Right ventricle myocardium inferior (tissue), 1 donor: Measurements from ENCODE around the gene DNA2. TPM values are rescaled to one million over a fixed set of nuclear protein-coding genes. Genes with fewer than 3 reads are reported as not detected.

Experiments
- ATAC-seq: fragments of 200-7000 bp; cut with Tn5 transposase; one replicate; pipeline ENCODE4 v1.9.1; 2020; ENCODE audit warnings: mild to moderate bottlenecking, moderate library complexity
- DNase-seq: peaks from one replicate; pipeline ENCODE4 v3.0.0; 2021; ENCODE audit errors: missing footprints
- intact Hi-C: fragments of 100-400 bp; cut with DNase I; formaldehyde crosslinking; loops from one replicate; pipeline ENCODE4 v1.11.0; 2022
- total RNA-seq: library from RNA; stranded (reverse); fragmentation: NEBNext Ultra II Directional; extraction: Animal tissue kit (Norgen Biotek cat#: 25700); gene quantifications from one replicate; pipeline ENCODE4 v1.2.1, GENCODE V29; 2021
- donor health status: DM: no; HTN: yes; CAD: no; lungs with severe emphysema.

DNA2 gene
- total RNA-seq, 1 donor from 2014 or later, result 1.5 TPM

DNA sequence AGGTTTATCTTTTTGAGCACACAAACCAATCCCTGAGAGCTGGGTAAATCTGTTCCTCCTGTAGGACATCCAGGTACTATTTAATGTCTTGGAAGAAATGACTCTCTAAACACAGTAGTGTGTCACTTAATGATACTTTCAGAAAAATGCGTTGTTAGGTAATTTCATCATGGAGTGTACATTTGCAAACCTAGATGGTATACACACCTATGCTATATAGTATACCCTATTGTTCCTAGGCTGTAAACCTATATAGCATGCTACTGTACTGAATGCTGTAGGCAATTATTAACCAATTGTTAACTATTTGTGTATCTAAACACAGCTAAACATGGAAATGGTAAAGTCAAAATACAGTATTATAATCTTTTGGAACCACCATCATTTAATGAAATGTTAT lies 74.8 kb downstream of the DNA2 start:
- DNase-seq (no peak), ATAC-seq (no peak)
- intact Hi-C loops, result no loop called here

DNA sequence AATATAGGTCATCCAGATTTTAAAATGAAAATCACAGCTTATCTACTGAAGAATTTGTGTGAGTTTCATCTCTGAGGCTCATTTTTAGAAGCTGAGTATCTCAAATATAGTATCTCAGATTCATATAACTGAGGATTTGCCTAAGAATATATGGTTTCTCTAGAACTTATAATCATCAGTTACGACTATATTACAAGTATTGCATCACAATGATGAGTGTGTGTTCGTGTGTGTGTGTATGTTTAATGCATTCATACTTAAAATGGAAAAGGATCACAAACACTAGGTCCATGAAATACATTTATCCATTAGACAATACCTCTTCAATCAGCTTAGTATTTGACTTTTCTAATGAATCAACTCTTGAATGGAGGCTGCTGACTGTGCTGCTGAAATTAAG lies 86.0 kb downstream of the DNA2 start:
- no peak for DNase-seq
- intact Hi-C loops, result no loop called here
- no peak for ATAC-seq

DNA sequence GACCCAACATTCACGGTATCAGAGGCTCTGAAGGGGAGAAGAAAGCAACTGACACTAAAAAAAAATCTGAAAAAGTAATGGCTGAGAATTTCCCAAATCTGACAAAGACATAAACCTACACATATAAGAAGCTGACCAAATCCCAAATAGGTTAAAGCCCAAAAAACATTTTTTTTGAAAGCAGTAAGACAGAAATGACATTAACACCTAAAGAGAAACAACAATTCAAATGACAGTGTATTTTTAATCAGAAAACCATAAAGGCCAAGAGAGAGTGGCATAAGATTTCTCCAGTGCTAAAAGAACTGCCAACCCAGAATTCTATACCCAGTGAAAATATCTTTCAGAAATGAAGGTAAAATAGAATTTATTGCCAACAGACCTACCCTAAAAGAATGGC lies 100.2 kb downstream of the DNA2 start:
- DNase-seq (no peak), ATAC-seq (no peak)
- intact Hi-C loops, result no loop called here

DNA sequence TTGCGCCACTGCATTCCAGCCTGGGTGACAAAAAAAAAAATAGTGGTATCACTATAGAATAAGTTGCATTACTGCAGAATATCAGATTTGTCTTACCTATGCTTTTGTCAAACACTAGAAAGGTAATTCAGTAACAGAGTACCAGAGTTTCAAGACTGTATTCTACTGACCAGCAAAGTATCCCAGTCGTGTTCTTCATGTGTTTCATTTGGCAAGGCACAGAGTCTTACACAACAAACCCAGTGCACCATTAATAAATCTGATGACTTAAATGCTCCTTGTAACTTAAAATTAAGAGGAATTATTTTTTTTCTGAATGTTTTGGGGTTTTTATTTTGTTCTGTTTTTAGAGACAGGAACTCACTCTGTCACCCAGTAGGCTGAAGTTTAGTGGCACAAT lies 104.7 kb downstream of the DNA2 start:
- intact Hi-C loops, result no loop called here
- no peak for ATAC-seq
- no peak for DNase-seq

DNA sequence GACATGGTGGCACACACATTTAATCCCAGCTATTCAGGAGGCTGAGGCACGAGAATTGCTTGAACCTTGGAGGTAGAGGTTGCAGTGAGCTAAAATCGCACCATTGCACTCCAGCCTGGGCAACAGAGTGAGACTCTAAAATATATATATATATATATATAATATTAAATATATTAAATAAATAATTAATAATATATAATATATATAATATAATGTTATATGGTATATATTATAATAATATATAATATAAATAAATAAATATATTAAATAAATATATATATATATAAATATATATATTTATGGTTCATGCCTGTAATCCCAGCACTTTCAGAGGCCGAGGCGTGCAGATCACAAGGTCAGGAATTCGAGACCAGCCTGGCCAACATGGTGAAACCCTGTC lies 105.2 kb downstream of the DNA2 start:
- ATAC-seq, result no peak
- no peak for DNase-seq
- intact Hi-C loops, result no loop called here

DNA sequence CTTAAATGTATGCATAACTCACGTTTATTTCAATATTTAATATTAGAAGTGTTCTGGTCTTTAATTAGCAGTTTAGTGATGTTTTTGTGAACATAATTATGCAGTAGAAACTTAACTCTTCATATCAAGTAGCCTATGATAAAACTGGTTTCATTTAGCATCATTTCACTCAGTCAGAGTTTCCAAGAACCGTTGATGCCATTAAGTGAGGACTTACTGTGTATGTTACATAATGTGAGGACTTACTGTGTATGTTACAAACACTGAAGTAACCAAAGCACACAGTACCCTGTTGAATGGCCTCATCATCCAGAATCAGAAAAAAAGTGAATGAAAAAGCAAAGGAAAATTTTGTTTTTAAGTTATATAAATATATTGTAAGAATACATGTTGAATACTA lies 106.2 kb downstream of the DNA2 start:
- intact Hi-C loops, result no loop called here
- ATAC-seq (no peak), DNase-seq (no peak)

DNA sequence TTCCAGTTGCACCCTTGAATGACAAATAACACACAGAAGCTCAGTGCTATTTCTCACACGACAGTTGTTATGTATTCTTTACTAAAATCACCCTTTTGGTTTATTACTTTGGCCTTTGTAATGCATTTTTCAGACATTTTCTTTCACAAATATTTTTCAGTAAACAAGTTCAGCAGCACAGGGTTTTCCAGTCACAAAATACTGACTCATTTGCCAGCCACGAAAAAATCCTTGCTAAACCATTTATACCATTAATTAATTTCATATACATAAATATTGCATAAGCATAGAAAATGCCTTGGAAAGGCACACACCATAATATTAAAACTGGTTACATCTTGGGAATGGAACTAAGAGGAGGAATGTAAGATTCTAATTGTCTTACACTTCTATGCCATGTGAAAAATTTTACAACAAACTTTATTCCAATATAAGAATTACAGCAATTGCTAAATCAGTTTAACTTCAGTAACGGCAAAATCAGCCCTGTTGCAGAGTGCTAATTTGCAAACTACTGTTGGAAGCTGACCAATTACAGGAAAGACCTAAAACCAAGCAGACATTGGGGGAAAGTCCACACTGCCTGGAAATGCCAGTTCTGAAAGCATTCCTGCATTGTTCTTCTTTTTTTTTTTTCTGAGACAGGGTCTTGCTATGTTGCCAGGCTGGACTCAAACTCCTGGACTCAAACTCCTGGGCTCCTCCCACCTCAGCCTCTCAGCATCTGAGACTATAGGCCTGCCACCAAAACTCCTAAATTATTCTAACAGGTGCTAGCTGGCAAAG lies 107.5 kb downstream of the DNA2 start:
- ATAC-seq (no peak), DNase-seq (no peak)
- intact Hi-C loops, result no loop called here

Other genes starting within 250 kb of the DNA2 start
- not detected for gene ATOH7, start 239.9 kb downstream of the DNA2 start, total RNA-seq
- 123 TPM for gene HNRNPH3, start 139.9 kb downstream of the DNA2 start, total RNA-seq
- 2.9 TPM for gene PBLD, start 139.0 kb downstream of the DNA2 start, total RNA-seq
- 6.7 TPM for gene RUFY2, start 64.7 kb downstream of the DNA2 start, total RNA-seq
- gene SLC25A16, start 55.5 kb upstream of the DNA2 start, total RNA-seq, result 14.8 TPM
- gene TET1, start 88.4 kb upstream of the DNA2 start, total RNA-seq, result 3.1 TPM
- gene CCAR1, start 249.3 kb upstream of the DNA2 start, total RNA-seq, result 32.0 TPM